K562 (cell line): ENCODE measurements around the gene AMOT. TPM values are rescaled to one million over a fixed set of nuclear protein-coding genes. Genes with fewer than 3 reads are reported as not detected.

Source experiments
- ATAC-seq: fragments of 200-7000 bp; cut with Tn5 transposase; 3 replicates; pipeline ENCODE4 v1.9.1; 2020; ENCODE audit warnings: moderate library complexity
- BruUV-seq: library from RNA; stranded (reverse); fragments of 400-500 nt; replicated peaks from 2 replicates; lab custom pipeline; 2021; lab: Mats Ljungman, UMichigan
- CTCF ChIA-PET: fragments of 300-600 bp; formaldehyde crosslinking; extraction: SDS; loops from one replicate; lab custom pipeline; 2021; ENCODE audit warnings: low intra/inter-chr PET ratio; lab: Yijun Ruan, JAX
- POLR2A ChIA-PET: fragments of 300-600, 350-650 bp; sonication (Branson Sonifier 250); formaldehyde crosslinking; extraction: SDS; loops from one replicate; lab custom pipeline; 2021; ENCODE audit warnings: antibody characterized with exemption, inconsistent platforms; lab: Yijun Ruan, JAX
- DNase-seq, 4 experiments: peaks; one replicate each; pipeline versions ENCODE4 v3.0.0 to v3.0.0-alpha.2; 2011 to 2018; ENCODE audit warnings: low spot score in 3 of 4, mixed read lengths in 3 of 4; ENCODE audit errors: extremely low read depth in 1 of 4
- FAIRE-seq: peaks from 2 replicates; lab custom pipeline; 2011; peaks lifted over from hg19 to GRCh38; lab: Jason Lieb, UNC
- H2AFZ ChIP-seq: 2 replicates; pipeline ENCODE4 v1.6.0; 2011; ENCODE audit warnings: low read depth, low read length, control low read depth, inconsistent platforms
- H3K27ac ChIP-seq: fragments of 200-600 bp; 3 replicates; pipeline ENCODE4 v1.8.0; 2011; ENCODE audit warnings: low read depth, mild to moderate bottlenecking, control low read depth, inconsistent platforms, low read length, moderate library complexity, mixed read lengths; ENCODE audit errors: extremely low read depth
- H3K27me3 ChIP-seq, 2 experiments: fragments of 300-600 bp in 1 of 2; 2 replicates in 1 of 2; 3 replicates in 1 of 2; pipeline versions ENCODE4 v1.6.0 to v1.8.0; 2011; ENCODE audit warnings: inconsistent platforms in 2 of 2, low read length in 2 of 2, mild to moderate bottlenecking in 1 of 2, mixed read lengths in 1 of 2, moderate library complexity in 1 of 2; ENCODE audit not compliant: control insufficient read depth in 2 of 2, insufficient read depth in 2 of 2
- H3K36me3 ChIP-seq: fragments of 300-600 bp; 3 replicates; pipeline ENCODE4 v1.8.0; 2011; ENCODE audit warnings: mild to moderate bottlenecking, low read length, inconsistent platforms; ENCODE audit not compliant: control insufficient read depth, insufficient read depth
- H3K4me1 ChIP-seq, 2 experiments: fragments of 200-600 bp in 1 of 2; replicated peaks in 1 of 2; 2 replicates in 1 of 2; 3 replicates in 1 of 2; pipeline versions ENCODE4 v1.5.1 to v1.8.0; 2011; ENCODE audit warnings: inconsistent platforms in 2 of 2, low read length in 2 of 2, mild to moderate bottlenecking in 1 of 2, mixed read lengths in 1 of 2, moderate library complexity in 1 of 2; ENCODE audit not compliant: control insufficient read depth in 2 of 2, insufficient read depth in 2 of 2
- H3K4me2 ChIP-seq: 2 replicates; pipeline ENCODE4 v1.6.1; 2011; ENCODE audit warnings: low read length, control low read depth, inconsistent platforms, mixed read lengths; ENCODE audit not compliant: insufficient read depth
- H3K4me3 ChIP-seq: fragments of 200-600 bp; sonication (generic), shearing (Covaris generic); 2 replicates; pipeline ENCODE4 v1.5.1; 2016; ENCODE audit warnings: control low read depth, inconsistent platforms
- H3K79me2 ChIP-seq: fragments of 200-600 bp; 3 replicates; pipeline ENCODE4 v1.8.0; 2011; ENCODE audit warnings: low read length, inconsistent platforms; ENCODE audit not compliant: control insufficient read depth, insufficient read depth
- H3K9ac ChIP-seq, 2 experiments: 2 replicates each; pipeline versions ENCODE4 v1.6.0 to v1.6.1; 2011; ENCODE audit warnings: low read depth in 2 of 2, low read length in 2 of 2, control low read depth in 1 of 2, inconsistent platforms in 1 of 2, mild to moderate bottlenecking in 1 of 2, mixed read lengths in 1 of 2; ENCODE audit not compliant: insufficient read depth in 1 of 2
- H3K9me1 ChIP-seq: one replicate; pipeline ENCODE4 v1.6.0; 2011; ENCODE audit warnings: inconsistent platforms, mild to moderate bottlenecking, low read length, moderate library complexity; ENCODE audit not compliant: control insufficient read depth, insufficient read depth
- H3K9me3 ChIP-seq: replicated peaks from 2 replicates; pipeline ENCODE4 v1.5.1; 2011; ENCODE audit warnings: low read depth, low read length, inconsistent platforms; ENCODE audit not compliant: control insufficient read depth, insufficient read depth
- H4K20me1 ChIP-seq: replicated peaks from 2 replicates; pipeline ENCODE4 v1.6.1; 2011; ENCODE audit warnings: low read length, inconsistent platforms, mixed read lengths; ENCODE audit not compliant: control insufficient read depth, insufficient read depth
- CBX1 ChIP-seq: sonication (generic); IDR thresholded peaks from 2 replicates; pipeline ENCODE4 v1.6.1; 2016; ENCODE audit warnings: antibody characterized with exemption, low read depth, mild to moderate bottlenecking
- EZH2 ChIP-seq: IDR thresholded peaks from 2 replicates; pipeline ENCODE4 v1.6.1; 2012; ENCODE audit warnings: low read depth, mild to moderate bottlenecking, inconsistent platforms, low read length, borderline replicate concordance
- MAFK ChIP-seq: IDR thresholded peaks from 2 replicates; pipeline ENCODE4 v1.6.1; 2011; ENCODE audit warnings: low read length, improper control_type of control experiment
- NFE2 ChIP-seq: IDR thresholded peaks from 2 replicates; pipeline ENCODE4 v1.6.1; 2014; ENCODE audit warnings: antibody characterized with exemption, low read depth
- NFXL1 ChIP-seq: fragments of 450-650 bp; formaldehyde crosslinking; IDR thresholded peaks from 2 replicates; pipeline ENCODE4 v1.4.0; 2021; ENCODE audit warnings: mild to moderate bottlenecking
- NR2F6 ChIP-seq: fragments of 450-650 bp; formaldehyde crosslinking; IDR thresholded peaks from 2 replicates; pipeline ENCODE4 v1.4.0; 2020; ENCODE audit warnings: mild to moderate bottlenecking
- RBBP5 ChIP-seq: fragments of 200-600 bp; sonication (generic); IDR thresholded peaks from 2 replicates; pipeline ENCODE4 v1.6.1; 2012; ENCODE audit warnings: borderline replicate concordance, mild to moderate bottlenecking, low read length, control low read depth, inconsistent platforms; ENCODE audit not compliant: insufficient read depth, poor library complexity, severe bottlenecking
- XRCC4 ChIP-seq: IDR thresholded peaks from one replicate; pipeline ENCODE4 v1.6.1; 2011; ENCODE audit not compliant: insufficient read depth, insufficient read length; ENCODE audit errors: extremely low read depth
- ZNF146 ChIP-seq: IDR thresholded peaks from one replicate; pipeline ENCODE4 v1.6.1; 2018; ENCODE audit warnings: missing compliant biosample characterization; ENCODE audit not compliant: unreplicated experiment
- ZNF174 ChIP-seq: fragments of 250-450 bp; sonication (Bioruptor Pico); IDR thresholded peaks from 2 replicates; pipeline ENCODE4 v1.4.0; 2020; ENCODE audit warnings: mild to moderate bottlenecking
- ZNF224 ChIP-seq: sonication (generic); formaldehyde crosslinking; IDR thresholded peaks from 2 replicates; pipeline ENCODE4 v1.8.0; 2022; ENCODE audit warnings: mild to moderate bottlenecking, missing genetic modification reagents
- ZNF436 ChIP-seq: fragments of 250-450, 450-650 bp; sonication (Bioruptor Pico); formaldehyde crosslinking; IDR thresholded peaks from 2 replicates; pipeline ENCODE4 v1.7.0; 2020; ENCODE audit warnings: mild to moderate bottlenecking
- ZNF668 ChIP-seq: fragments of 250-450 bp; sonication (Bioruptor Pico); IDR thresholded peaks from 2 replicates; pipeline ENCODE4 v1.8.0; 2022; ENCODE audit warnings: mild to moderate bottlenecking, inconsistent platforms
- whole genome bisulfite sequencing: fragments of 100-300 bp; shearing (Covaris generic); methylation state at CpG from one replicate; pipeline ENCODE4 v1.1.6; 2016; ENCODE audit warnings: low coverage, mixed read lengths; ENCODE audit not compliant: insufficient coverage; ENCODE audit errors: missing lambda C conversion rate; 5-methylcytosine and 5-hydroxymethylcytosine counted together
- in situ Hi-C: fragments of 300-500 bp; cut with MboI; formaldehyde crosslinking; loops from 4 replicates; pipeline ENCODE4 v1.15.0; 2018; ENCODE audit warnings: inconsistent platforms, mixed read lengths
- intact Hi-C: fragments of 100-400 bp; cut with micrococcal nuclease; formaldehyde crosslinking; loops from 2 replicates; pipeline ENCODE4 v1.14.2; 2022
- polyA plus RNA-seq, 8 experiments: library from polyadenylated mRNA; depleted of rRNA in 4 of 8; stranded (reverse) in 5 of 8; unstranded in 3 of 8; fragments of >200 nt; fragmentation: Nextera tagmentation in 2 of 8; fragmentation: Illumina TruSeq in 1 of 8; extraction: Ambion mirVana in 2 of 8; extraction: Trizol in 1 of 8; gene quantifications; 2 replicates each; pipeline versions ENCODE4 v1.2.1 to v1.2.3, GENCODE V29; 2011 to 2014; ENCODE audit warnings: inconsistent platforms in 1 of 8, missing spikeins in 1 of 8
- total RNA-seq, 7 experiments: library from RNA; depleted of rRNA in 6 of 7; stranded (reverse); fragments of >200 nt in 6 of 7; fragmentation: Illumina TruSeq in 2 of 7; extraction: Trizol in 2 of 7; gene quantifications; 2 replicates each; pipeline versions ENCODE4 v1.2.1 to v1.2.3, GENCODE V29; 2011 to 2021; ENCODE audit warnings: low replicate concordance in 1 of 7
- TF ChIP-seq, protein P1 (sequence below): fragments of 250-450 bp; sonication (Bioruptor Pico); IDR thresholded peaks from 2 replicates; pipeline ENCODE4 v1.8.0; 2021; ENCODE audit warnings: borderline replicate concordance, mild to moderate bottlenecking, moderate library complexity; ENCODE audit not compliant: poor library complexity, severe bottlenecking
- TF ChIP-seq, protein P2 (sequence below): fragments of 250-450 bp; sonication (Bioruptor Pico); IDR thresholded peaks from 2 replicates; pipeline ENCODE4 v1.4.0; 2020; ENCODE audit warnings: mild to moderate bottlenecking, moderate library complexity, borderline replicate concordance
- TF ChIP-seq, protein P3 (sequence below): fragments of 250-450 bp; sonication (Bioruptor Pico); IDR thresholded peaks from 2 replicates; pipeline ENCODE4 v1.8.0; 2022; ENCODE audit warnings: moderate library complexity, mild to moderate bottlenecking, inconsistent platforms
- TF ChIP-seq, protein P4 (sequence below): fragments of 450-650 bp; conservative IDR thresholded peaks from 2 replicates; pipeline ENCODE4 v1.6.1; 2016; ENCODE audit warnings: missing genetic modification characterization, low read depth, mild to moderate bottlenecking, missing compliant biosample characterization, moderate library complexity
- TF ChIP-seq, protein P5 (sequence below): sonication (generic); formaldehyde crosslinking; IDR thresholded peaks from 2 replicates; pipeline ENCODE4 v1.8.1; 2022; ENCODE audit warnings: missing genetic modification reagents

The AMOT gene
- total and polyA plus RNA-seq, 9 of the 15 experiments (the other 6 are each of a cell fraction or from before 2014, with no cell fraction given), result 0.04 TPM; not detected in 8

DNA sequence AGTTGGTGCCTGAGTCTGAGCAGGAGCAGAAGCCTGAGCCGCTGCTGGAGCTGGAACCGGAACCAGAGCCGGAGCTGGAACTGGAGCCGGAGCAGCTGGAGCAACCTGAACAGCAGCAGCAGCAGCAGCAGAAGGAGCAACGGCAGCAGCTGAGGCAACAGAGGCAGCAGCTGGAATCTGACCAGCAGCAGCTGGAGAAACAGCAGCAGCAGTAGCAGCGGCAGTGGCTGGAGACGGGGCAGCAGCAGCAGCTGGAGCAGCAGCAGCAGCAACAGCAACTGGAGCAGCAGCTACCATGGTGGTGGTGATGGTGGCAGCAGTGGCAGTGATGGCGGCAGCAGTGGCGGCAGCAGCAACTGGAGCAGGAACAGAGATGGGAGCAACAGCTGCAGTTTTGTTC lies 61.5 kb downstream of the AMOT start:
- no peak for ATAC-seq
- no peak overlapping the region for H2AFZ ChIP-seq
- H3K9me3 ChIP-seq, result no peaks in the 10 kb centered on the region
- POLR2A ChIA-PET, result no interaction called here
- intact Hi-C loops (no loop called here), in situ Hi-C loops (no loop called here)
- H3K4me3 ChIP-seq, result no peak overlapping the region
- no peak overlapping the region for H3K27ac ChIP-seq
- CTCF ChIA-PET, result no interaction called here
- no peaks in the 10 kb centered on the region for H3K9me1 ChIP-seq
- H3K4me1 ChIP-seq, result no peaks in the 10 kb centered on the region; a peak in 1 of 5 replicates
- no peaks in the 10 kb centered on the region for H3K36me3 ChIP-seq
- H4K20me1 ChIP-seq, result no peaks in the 10 kb centered on the region
- no peak overlapping the region for H3K9ac ChIP-seq
- no peaks in the 10 kb centered on the region for H3K79me2 ChIP-seq
- BruUV-seq, result no TSS peak
- no peak for DNase-seq
- H3K4me2 ChIP-seq, result no peak overlapping the region
- no peak for FAIRE-seq
- WGBS, result 4% methylated on average over 4 of the region's 9 CpGs
- TF ChIP-seq MAFK, result no peak
- TF ChIP-seq, protein P1, sequence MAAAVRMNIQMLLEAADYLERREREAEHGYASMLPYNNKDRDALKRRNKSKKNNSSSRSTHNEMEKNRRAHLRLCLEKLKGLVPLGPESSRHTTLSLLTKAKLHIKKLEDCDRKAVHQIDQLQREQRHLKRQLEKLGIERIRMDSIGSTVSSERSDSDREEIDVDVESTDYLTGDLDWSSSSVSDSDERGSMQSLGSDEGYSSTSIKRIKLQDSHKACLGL (CRISPR knock-in tag), result no peak
- no peak for TF ChIP-seq CBX1
- TF ChIP-seq ZNF174 (CRISPR knock-in tag), result no peak
- TF ChIP-seq XRCC4, result no peak
- TF ChIP-seq, protein P2, sequence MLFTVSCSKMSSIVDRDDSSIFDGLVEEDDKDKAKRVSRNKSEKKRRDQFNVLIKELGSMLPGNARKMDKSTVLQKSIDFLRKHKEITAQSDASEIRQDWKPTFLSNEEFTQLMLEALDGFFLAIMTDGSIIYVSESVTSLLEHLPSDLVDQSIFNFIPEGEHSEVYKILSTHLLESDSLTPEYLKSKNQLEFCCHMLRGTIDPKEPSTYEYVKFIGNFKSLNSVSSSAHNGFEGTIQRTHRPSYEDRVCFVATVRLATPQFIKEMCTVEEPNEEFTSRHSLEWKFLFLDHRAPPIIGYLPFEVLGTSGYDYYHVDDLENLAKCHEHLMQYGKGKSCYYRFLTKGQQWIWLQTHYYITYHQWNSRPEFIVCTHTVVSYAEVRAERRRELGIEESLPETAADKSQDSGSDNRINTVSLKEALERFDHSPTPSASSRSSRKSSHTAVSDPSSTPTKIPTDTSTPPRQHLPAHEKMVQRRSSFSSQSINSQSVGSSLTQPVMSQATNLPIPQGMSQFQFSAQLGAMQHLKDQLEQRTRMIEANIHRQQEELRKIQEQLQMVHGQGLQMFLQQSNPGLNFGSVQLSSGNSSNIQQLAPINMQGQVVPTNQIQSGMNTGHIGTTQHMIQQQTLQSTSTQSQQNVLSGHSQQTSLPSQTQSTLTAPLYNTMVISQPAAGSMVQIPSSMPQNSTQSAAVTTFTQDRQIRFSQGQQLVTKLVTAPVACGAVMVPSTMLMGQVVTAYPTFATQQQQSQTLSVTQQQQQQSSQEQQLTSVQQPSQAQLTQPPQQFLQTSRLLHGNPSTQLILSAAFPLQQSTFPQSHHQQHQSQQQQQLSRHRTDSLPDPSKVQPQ (CRISPR knock-in tag), result no peak
- TF ChIP-seq ZNF146 (CRISPR knock-in tag), result no peak
- TF ChIP-seq, protein P3, sequence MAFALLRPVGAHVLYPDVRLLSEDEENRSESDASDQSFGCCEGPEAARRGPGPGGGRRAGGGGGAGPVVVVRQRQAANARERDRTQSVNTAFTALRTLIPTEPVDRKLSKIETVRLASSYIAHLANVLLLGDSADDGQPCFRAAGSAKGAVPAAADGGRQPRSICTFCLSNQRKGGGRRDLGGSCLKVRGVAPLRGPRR, result no peak
- no peak for TF ChIP-seq ZNF668 (CRISPR knock-in tag)
- TF ChIP-seq ZNF224 (CRISPR knock-in tag), result no peak
- TF ChIP-seq, protein P4, sequence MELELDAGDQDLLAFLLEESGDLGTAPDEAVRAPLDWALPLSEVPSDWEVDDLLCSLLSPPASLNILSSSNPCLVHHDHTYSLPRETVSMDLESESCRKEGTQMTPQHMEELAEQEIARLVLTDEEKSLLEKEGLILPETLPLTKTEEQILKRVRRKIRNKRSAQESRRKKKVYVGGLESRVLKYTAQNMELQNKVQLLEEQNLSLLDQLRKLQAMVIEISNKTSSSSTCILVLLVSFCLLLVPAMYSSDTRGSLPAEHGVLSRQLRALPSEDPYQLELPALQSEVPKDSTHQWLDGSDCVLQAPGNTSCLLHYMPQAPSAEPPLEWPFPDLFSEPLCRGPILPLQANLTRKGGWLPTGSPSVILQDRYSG (tag), result no peak
- TF ChIP-seq, protein P5, sequence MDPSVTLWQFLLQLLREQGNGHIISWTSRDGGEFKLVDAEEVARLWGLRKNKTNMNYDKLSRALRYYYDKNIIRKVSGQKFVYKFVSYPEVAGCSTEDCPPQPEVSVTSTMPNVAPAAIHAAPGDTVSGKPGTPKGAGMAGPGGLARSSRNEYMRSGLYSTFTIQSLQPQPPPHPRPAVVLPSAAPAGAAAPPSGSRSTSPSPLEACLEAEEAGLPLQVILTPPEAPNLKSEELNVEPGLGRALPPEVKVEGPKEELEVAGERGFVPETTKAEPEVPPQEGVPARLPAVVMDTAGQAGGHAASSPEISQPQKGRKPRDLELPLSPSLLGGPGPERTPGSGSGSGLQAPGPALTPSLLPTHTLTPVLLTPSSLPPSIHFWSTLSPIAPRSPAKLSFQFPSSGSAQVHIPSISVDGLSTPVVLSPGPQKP (CRISPR knock-in tag), result no peak
- no peak for TF ChIP-seq NFXL1
- TF ChIP-seq NR2F6 (CRISPR knock-in tag), result no peak
- no peak for TF ChIP-seq EZH2
- no peak for TF ChIP-seq ZNF436 (CRISPR knock-in tag)
- TF ChIP-seq NFE2, result no peak
- TF ChIP-seq RBBP5, result no peak
- H3K27me3 ChIP-seq, result no peaks in the 10 kb centered on the region; a peak in 1 of 5 replicates
